Body of pancreas (tissue), 4 donors: ENCODE results near the gene NEURL4. TPM values are rescaled to one million over a fixed set of nuclear protein-coding genes. Genes with fewer than 3 reads are reported as not detected.

Experiments used
- ATAC-seq: fragments of 150-250 bp; one replicate; pipeline ENCODE4 v1.9.1; 2016
- DNase-seq, 4 donors: peaks; one replicate each; pipeline ENCODE4 v3.0.0-alpha.2; 2019
- H3K27ac ChIP-seq, 4 donors: fragments of 200-600 bp; sonication (generic); 1 replicate in 3 of 4; 2 replicates in 1 of 4; pipeline versions ENCODE4 v1.5.1 to v1.6.1; 2016 to 2019; ENCODE audit warnings: mild to moderate bottlenecking in 1 of 4, mixed read lengths in 1 of 4, moderate library complexity in 1 of 4
- H3K27me3 ChIP-seq, 2 donors: fragments of 200-600 bp; sonication (generic); one replicate each; pipeline ENCODE4 v1.6.0; 2016; ENCODE audit warnings: mild to moderate bottlenecking in 1 of 2
- H3K36me3 ChIP-seq, 2 donors: fragments of 200-600 bp; sonication (generic); replicated peaks in 1 of 2; 2 replicates each; pipeline ENCODE4 v1.5.1; 2016; ENCODE audit warnings: low read depth in 2 of 2; ENCODE audit not compliant: insufficient read depth in 1 of 2
- H3K4me1 ChIP-seq: fragments of 200-600 bp; sonication (generic); one replicate; pipeline ENCODE4 v1.6.0; 2016
- H3K4me3 ChIP-seq, 2 donors: fragments of 200-600 bp; sonication (generic); 1 replicate in 1 of 2; 2 replicates in 1 of 2; pipeline ENCODE4 v1.5.1; 2016 to 2019
- H3K9me3 ChIP-seq, 3 donors: fragments of 200-600 bp; sonication (generic); 1 replicate in 2 of 3; 2 replicates in 1 of 3; pipeline ENCODE4 v1.5.1; 2016
- CTCF ChIP-seq, 7 experiments: fragments of 450-650 bp in 4 of 7; fragments of 200-600 bp in 3 of 7; sonication (generic) in 3 of 7; IDR thresholded peaks; one replicate each; pipeline ENCODE4 v1.5.1; 2016 to 2019; ENCODE audit warnings: antibody characterized with exemption in 7 of 7
- POLR2A ChIP-seq, 3 donors: fragments of 450-650 bp; IDR thresholded peaks; one replicate each; pipeline ENCODE4 v1.6.1; 2016; ENCODE audit warnings: antibody characterized with exemption in 3 of 3, mild to moderate bottlenecking in 2 of 3
- WGBS, 2 donors: methylation state at CpG; one replicate each; pipeline ENCODE4 v1.1.5; 2017; 5-methylcytosine and 5-hydroxymethylcytosine counted together
- intact Hi-C: fragments of 100-400 bp; cut with DNase I; formaldehyde crosslinking; loops from one replicate; pipeline ENCODE4 v1.15.1; 2023
- total RNA-seq, 2 donors: library from RNA; depleted of rRNA; stranded (reverse); fragments of >200 nt; gene quantifications; one replicate each; pipeline ENCODE4 v1.1.0, GENCODE V29; 2016

The NEURL4 gene
- total RNA-seq, 2 donors from 2014 or later = 28.8 to 41.2 TPM

DNA sequence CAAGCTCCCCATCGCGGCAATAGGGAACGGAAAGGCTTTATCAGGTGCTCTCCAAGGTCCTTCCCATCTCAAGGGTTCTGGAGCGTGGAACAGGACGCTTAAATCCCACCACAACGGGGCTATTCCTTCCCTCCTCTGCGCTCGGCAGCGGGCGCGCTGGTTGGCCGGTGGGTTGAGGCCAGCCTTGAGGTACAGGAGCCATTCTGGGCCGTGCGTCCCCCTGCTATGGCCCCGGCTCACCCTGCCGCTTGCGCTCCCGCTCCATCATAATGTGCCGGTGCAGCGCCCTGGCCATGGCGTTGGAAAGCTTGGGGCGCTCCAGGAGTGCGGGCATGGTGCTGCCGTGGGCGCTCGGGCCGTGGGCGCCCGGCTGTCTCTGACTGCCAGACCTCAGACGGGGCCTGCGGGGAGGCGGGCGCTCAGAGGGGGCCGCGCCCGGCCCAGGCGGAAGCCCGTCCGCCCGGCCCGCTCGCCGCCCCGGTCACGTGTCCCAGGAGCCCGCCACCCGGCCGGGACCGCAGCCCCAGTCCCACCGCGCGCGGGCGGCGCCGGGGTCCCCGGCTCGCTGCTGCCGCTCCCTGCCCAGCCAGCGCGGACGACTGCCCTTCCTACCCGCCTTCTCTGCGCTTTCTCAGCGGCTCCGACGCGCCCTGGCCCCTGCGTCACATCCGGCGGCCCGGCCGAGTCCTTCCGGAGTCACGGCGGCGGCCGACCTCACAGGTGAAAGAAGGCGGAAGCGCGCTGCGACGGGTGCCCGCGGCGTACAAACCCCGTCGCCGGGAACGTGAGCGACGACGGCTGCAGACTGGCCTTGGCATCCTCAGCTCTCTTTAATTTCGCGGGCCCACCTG is 14.2 kb downstream of the NEURL4 start, which contains the start of gene GPS2:
Gene GPS2, minus strand, starts transcription at position 642 of the 851 bp plus-strand sequence. Its CDS starts 308 bp downstream, at position 334.
- H3K36me3 ChIP-seq = peaks cover 5 to 35% of the 10 kb centered on the region in 2 donors
- H3K4me1 ChIP-seq = peaks cover 49% of the 10 kb centered on the region
- ATAC-seq (peak; percentile 96), DNase-seq (peak; percentile 94 to 95 (median 94))
- 0% methylated on average over 9 to 39 of the region's 95 CpGs for WGBS, 2 donors
- no peaks in the 10 kb centered on the region for H3K27me3 ChIP-seq
- TF ChIP-seq POLR2A (IDR thresholded peaks at IDR 0.05) (peak; percentile 79 to 80 (median 79)), CTCF (IDR thresholded peaks at IDR 0.05) (no peak)
- H3K4me3 ChIP-seq = peak within 1 kb of the TSS; percentile 86 to 91
- intact Hi-C loops = no loop called here
- peak within 1 kb of the TSS; percentile 88 to 97 (median 90) for H3K27ac ChIP-seq
- H3K9me3 ChIP-seq = no peaks in the 10 kb centered on the region

DNA sequence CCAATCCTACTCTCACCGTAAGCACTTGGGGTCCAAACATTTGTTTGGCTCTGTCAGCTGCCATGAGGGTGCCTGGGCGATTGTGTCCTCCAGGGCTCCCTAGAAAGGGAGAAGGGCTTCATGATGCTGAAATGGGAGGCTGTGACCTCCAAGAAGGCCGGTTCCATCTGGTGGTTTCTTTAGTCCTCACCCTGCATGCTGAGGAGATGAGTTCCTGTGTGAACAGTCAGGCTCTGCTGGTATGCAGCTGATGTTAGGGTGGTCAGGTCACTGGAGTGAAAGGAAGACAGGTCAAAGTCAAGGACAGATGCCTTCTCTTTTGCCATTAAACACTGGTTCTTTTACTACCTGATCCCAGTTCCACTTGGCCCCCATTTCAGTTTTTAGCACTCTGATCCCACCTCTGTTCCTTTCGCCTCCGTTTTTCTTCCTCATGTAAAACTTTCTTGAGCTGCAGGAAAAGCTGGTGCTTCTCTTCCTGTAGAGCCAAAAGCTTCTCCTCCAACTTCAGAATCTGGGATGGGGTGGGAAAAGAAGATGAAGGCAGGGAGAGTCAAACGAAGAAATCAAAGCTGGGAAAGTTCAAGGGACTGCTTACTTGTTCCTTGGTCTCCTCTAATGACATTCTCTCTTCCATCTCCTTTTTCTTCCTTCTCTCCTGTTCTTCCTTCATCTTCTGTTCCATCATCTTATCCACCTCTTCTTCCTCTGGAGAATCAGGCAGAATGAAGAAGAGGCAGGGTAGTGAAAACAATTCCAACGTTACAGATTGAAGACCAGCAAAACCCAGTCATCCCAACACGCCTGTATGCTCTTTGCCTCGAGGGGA is 15.0 kb downstream of the NEURL4 start:
- no peak for DNase-seq
- WGBS, 2 donors = 33 to 35% methylated on average over 7 to 9 of the region's 9 CpGs
- H3K4me3 ChIP-seq = peak overlapping the region; percentile 86 to 91
- no peak for ATAC-seq
- H3K36me3 ChIP-seq = peaks cover 5 to 39% of the 10 kb centered on the region in 2 donors
- intact Hi-C loops = no loop called here
- H3K9me3 ChIP-seq = no peaks in the 10 kb centered on the region
- H3K27me3 ChIP-seq = no peaks in the 10 kb centered on the region
- TF ChIP-seq CTCF (IDR thresholded peaks at IDR 0.05) (no peak), POLR2A (IDR thresholded peaks at IDR 0.05) (no peak)
- H3K4me1 ChIP-seq = peaks cover 57% of the 10 kb centered on the region
- H3K27ac ChIP-seq = peak overlapping the region; percentile 88 to 97 (median 90)

DNA sequence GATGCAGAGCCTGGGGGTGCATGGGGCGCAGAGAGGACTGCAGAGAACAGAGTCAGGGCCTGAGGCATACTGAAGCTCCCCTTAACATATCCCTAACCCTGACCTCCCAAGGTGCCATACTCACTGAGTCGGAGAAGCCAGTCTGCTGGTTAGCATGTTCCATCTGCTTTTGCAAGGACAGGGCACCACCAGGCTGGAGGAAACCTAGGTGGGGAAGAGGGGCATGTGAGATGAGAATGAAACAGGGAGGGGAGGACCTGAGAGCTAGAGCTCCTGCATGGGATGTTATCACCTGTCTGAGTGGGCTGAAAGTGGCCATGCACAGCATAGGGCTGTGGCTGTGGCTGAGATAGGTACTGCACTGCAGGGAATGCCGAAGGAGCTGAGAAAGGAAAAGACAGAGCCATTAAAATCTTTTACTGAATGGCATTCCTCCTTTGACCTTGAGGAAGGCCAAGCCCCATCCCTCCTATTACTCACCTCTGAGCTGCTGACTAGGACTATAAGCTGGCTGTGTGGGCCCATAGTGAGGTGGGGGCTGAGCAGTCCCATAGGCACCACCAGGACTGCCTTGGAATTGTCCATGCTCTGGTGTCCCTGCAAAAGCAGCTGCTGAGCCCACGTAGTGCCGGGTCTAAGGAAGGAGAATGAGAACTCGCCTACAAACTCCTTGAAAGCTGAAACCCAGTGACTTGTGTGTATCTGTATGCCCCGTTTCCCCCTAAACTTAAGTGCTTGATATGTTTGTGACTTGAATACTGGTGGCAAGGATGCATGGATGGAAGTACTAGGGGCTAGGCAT is 15.8 kb downstream of the NEURL4 start:
- ATAC-seq (no peak), DNase-seq (no peak)
- Histone ChIP-seq H3K4me1 (peaks cover 65% of the 10 kb centered on the region), H3K36me3 (peaks cover 5 to 36% of the 10 kb centered on the region in 2 donors), H3K4me3 (no peak overlapping the region), H3K27me3 (no peaks in the 10 kb centered on the region), H3K9me3 (no peaks in the 10 kb centered on the region), H3K27ac (peak overlapping the region in 2 of 4 donors; percentile 5 to 24)
- peak in 4 of 7 experiments; percentile 3 to 28 (median 14) for TF ChIP-seq CTCF (IDR thresholded peaks at IDR 0.05)
- peak in 1 of 3 donors; percentile 15 for TF ChIP-seq POLR2A (IDR thresholded peaks at IDR 0.05)
- intact Hi-C loops = no loop called here
- WGBS, 2 donors = 79 to 80% methylated on average over 6 to 7 of the region's 7 CpGs

DNA sequence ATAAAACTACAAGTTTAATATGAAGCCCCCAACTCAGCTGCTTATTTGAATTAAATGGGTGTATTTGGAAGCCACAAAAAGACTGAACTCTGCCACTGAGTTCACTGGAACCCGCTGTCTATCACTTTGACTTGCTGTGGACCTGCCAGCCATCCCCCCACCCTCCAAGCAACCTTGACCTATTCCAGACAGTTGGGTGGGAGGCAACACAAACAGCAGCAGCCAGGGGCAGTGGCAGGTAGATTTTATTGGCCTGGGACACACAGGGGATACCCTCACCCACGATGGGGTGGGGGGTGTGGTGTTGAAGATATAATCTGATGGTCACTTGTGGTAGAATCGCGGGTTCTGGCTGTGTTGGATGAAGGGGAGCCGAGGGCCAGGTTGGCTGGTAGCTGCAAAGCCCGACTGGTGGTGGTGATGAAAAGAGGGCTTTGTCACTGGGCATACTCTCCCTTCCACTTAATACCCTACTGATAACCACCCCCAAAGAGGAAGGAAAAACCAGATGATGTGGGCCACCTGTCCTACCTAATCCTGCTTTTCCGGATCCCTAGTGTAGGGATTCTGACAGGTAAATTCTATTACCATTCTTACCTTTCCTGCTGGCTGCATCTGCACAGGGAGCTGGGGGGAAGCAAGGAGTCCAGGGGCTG is 16.6 kb downstream of the NEURL4 start:
- H3K9me3 ChIP-seq = no peaks in the 10 kb centered on the region
- intact Hi-C loops = no loop called here
- no peak for TF ChIP-seq CTCF (IDR thresholded peaks at IDR 0.05)
- TF ChIP-seq POLR2A (IDR thresholded peaks at IDR 0.05) = no peak
- WGBS, 2 donors = 54 to 66% methylated on average over 6 to 7 of the region's 7 CpGs
- peak overlapping the region in 1 of 4 donors; percentile 5 for H3K27ac ChIP-seq
- no peak overlapping the region for H3K4me3 ChIP-seq
- DNase-seq (no peak), ATAC-seq (no peak)
- peaks cover 5 to 31% of the 10 kb centered on the region in 2 donors for H3K36me3 ChIP-seq
- H3K4me1 ChIP-seq = peaks cover 65% of the 10 kb centered on the region
- H3K27me3 ChIP-seq = no peaks in the 10 kb centered on the region
